Panc1 (cell line): Measurements from ENCODE around the gene RIBC1.

Source experiments
- CTCF ChIP-seq: fragments of 450-650 bp; IDR thresholded peaks from 2 replicates; pipeline ENCODE4 v1.5.1; 2017; ENCODE audit warnings: mild to moderate bottlenecking
- POLR2AphosphoS5 ChIP-seq: IDR thresholded peaks from 2 replicates; pipeline ENCODE4 v1.6.1; 2012; ENCODE audit warnings: mild to moderate bottlenecking, low read depth, low read length, moderate library complexity
- SIN3A ChIP-seq: IDR thresholded peaks from 2 replicates; pipeline ENCODE4 v1.6.1; 2012; ENCODE audit warnings: low read depth, mild to moderate bottlenecking, low read length, moderate library complexity, borderline replicate concordance; ENCODE audit not compliant: insufficient read depth
- TF ChIP-seq, protein P1 (sequence below), 2 experiments: IDR thresholded peaks; 2 replicates each; pipeline ENCODE4 v1.6.1; 2011 to 2012; ENCODE audit warnings: low read depth in 2 of 2, control low read depth in 1 of 2, low read length in 1 of 2, mild to moderate bottlenecking in 1 of 2, moderate library complexity in 1 of 2; ENCODE audit not compliant: insufficient read depth in 1 of 2

- TF ChIP-seq CTCF (no peak), POLR2AphosphoS5 (no peak), SIN3A (no peak)
- TF ChIP-seq, protein P1, sequence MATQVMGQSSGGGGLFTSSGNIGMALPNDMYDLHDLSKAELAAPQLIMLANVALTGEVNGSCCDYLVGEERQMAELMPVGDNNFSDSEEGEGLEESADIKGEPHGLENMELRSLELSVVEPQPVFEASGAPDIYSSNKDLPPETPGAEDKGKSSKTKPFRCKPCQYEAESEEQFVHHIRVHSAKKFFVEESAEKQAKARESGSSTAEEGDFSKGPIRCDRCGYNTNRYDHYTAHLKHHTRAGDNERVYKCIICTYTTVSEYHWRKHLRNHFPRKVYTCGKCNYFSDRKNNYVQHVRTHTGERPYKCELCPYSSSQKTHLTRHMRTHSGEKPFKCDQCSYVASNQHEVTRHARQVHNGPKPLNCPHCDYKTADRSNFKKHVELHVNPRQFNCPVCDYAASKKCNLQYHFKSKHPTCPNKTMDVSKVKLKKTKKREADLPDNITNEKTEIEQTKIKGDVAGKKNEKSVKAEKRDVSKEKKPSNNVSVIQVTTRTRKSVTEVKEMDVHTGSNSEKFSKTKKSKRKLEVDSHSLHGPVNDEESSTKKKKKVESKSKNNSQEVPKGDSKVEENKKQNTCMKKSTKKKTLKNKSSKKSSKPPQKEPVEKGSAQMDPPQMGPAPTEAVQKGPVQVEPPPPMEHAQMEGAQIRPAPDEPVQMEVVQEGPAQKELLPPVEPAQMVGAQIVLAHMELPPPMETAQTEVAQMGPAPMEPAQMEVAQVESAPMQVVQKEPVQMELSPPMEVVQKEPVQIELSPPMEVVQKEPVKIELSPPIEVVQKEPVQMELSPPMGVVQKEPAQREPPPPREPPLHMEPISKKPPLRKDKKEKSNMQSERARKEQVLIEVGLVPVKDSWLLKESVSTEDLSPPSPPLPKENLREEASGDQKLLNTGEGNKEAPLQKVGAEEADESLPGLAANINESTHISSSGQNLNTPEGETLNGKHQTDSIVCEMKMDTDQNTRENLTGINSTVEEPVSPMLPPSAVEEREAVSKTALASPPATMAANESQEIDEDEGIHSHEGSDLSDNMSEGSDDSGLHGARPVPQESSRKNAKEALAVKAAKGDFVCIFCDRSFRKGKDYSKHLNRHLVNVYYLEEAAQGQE (IDR thresholded peaks at IDR 0.05; ENCODE audit: insufficient read depth in 1 of 2, low read depth in 2 of 2, low read length in 1 of 2) = no peak
Measured at GRCh38 chrX:53479301-53479700, 56.6 kb downstream of the RIBC1 start.
